ENCODE measurements around the gene CXADR.

CXADR gene

GRCh38 chr21:17527711-17528110 is 14.9 kb downstream of the CXADR start:
- no peak overlapping the region for H3K4me3 ChIP-seq (ENCODE audit: control insufficient read depth, low read depth, low read length)
- DNase-seq (ENCODE audit: low read depth) = no peak
- TF ChIP-seq CTCF (conservative IDR thresholded peaks at IDR 0.05; ENCODE audit: control insufficient read depth, insufficient read depth, low read depth, low read length) = no peak

GRCh38 chr21:17529648-17530047 is 16.8 kb downstream of the CXADR start:
- DNase-seq (ENCODE audit: low read depth) = no peak
- H3K4me3 ChIP-seq (ENCODE audit: control insufficient read depth, low read depth, low read length) = no peak overlapping the region
- TF ChIP-seq CTCF (conservative IDR thresholded peaks at IDR 0.05; ENCODE audit: control insufficient read depth, insufficient read depth, low read depth, low read length) = no peak

- H3K4me3 ChIP-seq (ENCODE audit: control insufficient read depth, low read depth, low read length) = no peak overlapping the region
- no peak for DNase-seq (ENCODE audit: low read depth)
- no peak for TF ChIP-seq CTCF (conservative IDR thresholded peaks at IDR 0.05; ENCODE audit: control insufficient read depth, insufficient read depth, low read depth, low read length)
Observed at GRCh38 chr21:17532292-17532691, 19.4 kb downstream of the CXADR start.

- no peak overlapping the region for H3K4me3 ChIP-seq (ENCODE audit: control insufficient read depth, low read depth, low read length)
- DNase-seq (ENCODE audit: low read depth) = no peak
- TF ChIP-seq CTCF (conservative IDR thresholded peaks at IDR 0.05; ENCODE audit: control insufficient read depth, insufficient read depth, low read depth, low read length) = no peak
Observed at GRCh38 chr21:17536381-17536780, 23.5 kb downstream of the CXADR start.

GRCh38 chr21:17537299-17537698 is 24.5 kb downstream of the CXADR start:
- no peak for DNase-seq (ENCODE audit: low read depth)
- no peak overlapping the region for H3K4me3 ChIP-seq (ENCODE audit: control insufficient read depth, low read depth, low read length)
- no peak for TF ChIP-seq CTCF (conservative IDR thresholded peaks at IDR 0.05; ENCODE audit: control insufficient read depth, insufficient read depth, low read depth, low read length)

- no peak for DNase-seq (ENCODE audit: low read depth)
- no peak overlapping the region for H3K4me3 ChIP-seq (ENCODE audit: control insufficient read depth, low read depth, low read length)
- no peak for TF ChIP-seq CTCF (conservative IDR thresholded peaks at IDR 0.05; ENCODE audit: control insufficient read depth, insufficient read depth, low read depth, low read length)
Observed at GRCh38 chr21:17538576-17538975, 25.7 kb downstream of the CXADR start.

- no peak for DNase-seq (ENCODE audit: low read depth)
- TF ChIP-seq CTCF (conservative IDR thresholded peaks at IDR 0.05; ENCODE audit: control insufficient read depth, insufficient read depth, low read depth, low read length) = no peak
- no peak overlapping the region for H3K4me3 ChIP-seq (ENCODE audit: control insufficient read depth, low read depth, low read length)
Observed at GRCh38 chr21:17539323-17539722, 26.5 kb downstream of the CXADR start.

Measured in fibroblast of mammary gland (primary cell).